ENCODE measurements around the gene OMP.

GRCh38 chr11:77055913-77056312 lies 46.7 kb upstream of the OMP start:
- TF ChIP-seq POLR2AphosphoS5 (IDR thresholded peaks at IDR 0.05; ENCODE audit: borderline replicate concordance, low read depth, low read length) (no peak), EZH2 (IDR thresholded peaks at IDR 0.05) (no peak), FOXP2 (optimal IDR thresholded peaks at IDR 0.05; ENCODE audit: control extremely low read depth, extremely low read length, insufficient read depth) (no peak)

All from SK-N-MC (cell line).